Measurements from ENCODE around the gene CHMP1B.
"Not testable (repeated sequence)": the region's sequence is repeated elsewhere in the genome, so short reads cannot be mapped to it uniquely, and the experiment has no call there.

Gene CHMP1B

DNA sequence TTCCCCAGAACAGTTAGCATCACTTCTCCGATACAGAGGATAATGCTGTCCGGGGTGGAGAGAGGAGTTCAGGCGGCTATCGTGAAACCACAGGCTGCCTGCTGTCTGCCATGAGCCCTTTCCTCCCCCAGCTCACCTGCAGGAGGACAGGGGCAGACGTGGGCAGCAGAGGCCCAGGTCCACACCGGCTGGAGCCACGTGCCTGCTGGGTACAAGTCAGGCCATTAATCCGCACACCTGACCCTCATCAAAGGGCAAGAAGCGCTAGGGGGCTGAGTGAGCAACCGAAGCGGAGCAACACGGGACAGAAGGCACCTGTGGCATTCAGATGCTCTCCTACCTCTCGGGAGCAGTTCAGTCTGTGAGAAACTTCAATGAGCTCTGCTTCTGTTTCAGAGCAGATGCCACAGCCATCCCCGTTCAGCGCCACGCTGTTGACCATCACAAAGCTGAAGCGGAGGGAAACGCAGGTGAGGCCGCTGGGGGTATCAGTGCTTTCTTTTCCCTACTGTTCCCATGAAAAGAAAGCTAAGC, 35.4 kb downstream of the CHMP1B start:
- ATAC-seq (replicated peaks) (no peak), DNase-seq (no peak)
- no peaks in the 10 kb centered on the region for H3K27me3 Mint-ChIP-seq
- no peak overlapping the region for H3K27ac Mint-ChIP-seq
- H3K4me1 Mint-ChIP-seq: peaks cover 19 to 38% of the 10 kb centered on the region in 2 donors
- H3K36me3 Mint-ChIP-seq: peaks cover 46 to 50% of the 10 kb centered on the region in 2 donors
- no peaks in the 10 kb centered on the region for H3K9me3 Mint-ChIP-seq
- no peak overlapping the region for H3K4me3 Mint-ChIP-seq

DNA sequence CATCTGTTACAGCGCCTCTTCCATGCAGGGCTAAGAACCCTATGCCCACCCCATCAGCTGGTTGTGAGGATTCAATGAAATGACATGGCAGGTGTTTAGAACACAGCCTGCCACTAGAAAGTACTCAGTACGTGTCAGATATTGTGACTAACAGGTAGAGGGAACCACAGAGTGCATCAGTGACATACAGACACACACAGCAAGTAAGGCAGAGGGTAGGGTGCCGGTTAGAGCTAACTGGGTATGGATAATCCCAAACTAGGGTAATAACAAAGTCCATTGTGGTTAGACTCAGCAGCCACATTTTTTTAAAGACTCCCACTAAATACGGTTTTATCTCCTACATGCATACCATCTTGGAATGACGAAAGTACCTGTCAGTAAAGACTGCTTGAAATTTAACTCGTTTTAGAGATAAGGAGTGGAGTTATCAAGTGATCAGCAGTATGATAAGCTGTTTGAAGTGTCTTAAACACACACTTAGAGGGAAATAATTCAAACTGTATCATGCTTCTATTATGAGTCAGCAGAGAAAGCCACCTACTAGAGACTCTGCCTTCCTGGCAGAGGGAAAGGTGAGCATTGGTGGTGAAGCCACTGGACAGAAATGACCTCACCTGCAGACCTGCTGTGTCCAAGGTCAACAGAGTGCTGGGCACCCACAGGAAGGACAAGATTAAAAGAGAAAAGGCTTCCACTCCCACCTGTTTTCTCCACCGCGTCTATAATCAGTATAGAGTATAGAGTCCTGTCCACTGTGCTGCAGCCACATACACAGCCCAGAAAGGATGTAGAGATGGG, 36.3 kb downstream of the CHMP1B start:
- ATAC-seq (replicated peaks) (no peak), DNase-seq (no peak)
- H3K27me3 Mint-ChIP-seq: no peaks in the 10 kb centered on the region
- no peaks in the 10 kb centered on the region for H3K9me3 Mint-ChIP-seq
- no peak overlapping the region for H3K27ac Mint-ChIP-seq
- peaks cover 15 to 31% of the 10 kb centered on the region in 2 donors for H3K4me1 Mint-ChIP-seq
- H3K36me3 Mint-ChIP-seq: peaks cover 44 to 51% of the 10 kb centered on the region in 2 donors
- no peak overlapping the region for H3K4me3 Mint-ChIP-seq

GRCh38 chr18:11888726-11889125, 37.5 kb downstream of the CHMP1B start:
- Mint-ChIP-seq H3K9me3 (no peaks in the 10 kb centered on the region), H3K27ac (no peak overlapping the region), H3K4me1 (peaks cover 14 to 22% of the 10 kb centered on the region in 2 donors), H3K4me3 (no peak overlapping the region), H3K27me3 (no peaks in the 10 kb centered on the region), H3K36me3 (peaks cover 48 to 63% of the 10 kb centered on the region in 2 donors)
- DNase-seq (no peak), ATAC-seq (replicated peaks) (no peak)

- Mint-ChIP-seq H3K36me3 (peaks cover 48 to 64% of the 10 kb centered on the region in 2 donors), H3K4me1 (peaks cover 13 to 21% of the 10 kb centered on the region in 2 donors), H3K4me3 (no peak overlapping the region), H3K27me3 (no peaks in the 10 kb centered on the region), H3K27ac (no peak overlapping the region), H3K9me3 (no peaks in the 10 kb centered on the region)
- DNase-seq: no peak
- no peak for ATAC-seq (replicated peaks)
These were observed 38.1 kb downstream of the CHMP1B start for GRCh38 chr18:11889284-11889683.

DNA sequence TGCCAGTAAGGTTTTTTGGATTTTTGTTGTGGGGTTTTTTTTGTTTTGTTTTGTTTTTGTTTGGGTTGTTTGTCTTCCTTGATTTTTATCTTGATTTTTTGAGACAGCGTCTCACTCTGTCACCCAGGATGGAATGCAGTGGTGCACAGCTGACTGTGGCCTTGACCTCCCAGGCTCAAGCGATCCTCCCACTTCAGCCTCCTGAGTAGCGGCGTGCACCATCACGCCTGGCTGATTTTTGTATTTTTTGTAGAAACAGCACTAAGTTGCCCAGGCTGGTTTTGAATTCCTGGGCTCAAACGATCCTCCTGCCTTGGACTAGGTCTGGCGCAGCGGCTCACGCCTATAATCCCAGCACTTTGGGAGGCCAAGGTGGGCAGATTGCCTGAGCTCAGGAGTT, 40.5 kb downstream of the CHMP1B start:
- no peak for DNase-seq
- H3K4me1 Mint-ChIP-seq: peaks cover 6 to 7% of the 10 kb centered on the region in 2 donors

DNA sequence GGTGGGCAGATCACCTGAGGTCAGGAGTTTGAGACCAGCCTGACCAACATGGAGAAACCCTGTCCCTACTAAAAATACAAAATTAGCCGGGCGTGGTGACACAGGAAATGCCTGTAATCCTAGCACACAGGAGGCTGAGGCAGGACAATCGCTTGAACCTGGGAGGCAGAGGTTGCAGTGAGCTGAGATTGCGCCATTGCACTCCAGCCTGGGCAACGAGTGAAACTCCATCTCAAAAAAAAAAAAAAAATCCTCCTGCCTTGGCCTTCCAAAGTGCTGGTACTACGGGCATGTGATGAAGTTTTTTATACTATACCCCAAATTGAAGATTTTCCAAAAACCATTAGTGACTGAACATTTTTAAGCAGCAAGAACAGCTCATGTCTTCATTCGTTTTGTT, 41.2 kb downstream of the CHMP1B start:
- H3K27me3 Mint-ChIP-seq; H3K4me1 Mint-ChIP-seq; DNase-seq; H3K9me3 Mint-ChIP-seq; H3K4me3 Mint-ChIP-seq; H3K27ac Mint-ChIP-seq; ATAC-seq (replicated peaks): not testable (repeated sequence)
- peaks cover 41 to 63% of the 10 kb centered on the region in 2 donors for H3K36me3 Mint-ChIP-seq

More for the DNA sequence above, 40.5 kb downstream of the CHMP1B start:
- Mint-ChIP-seq H3K9me3 (no peaks in the 10 kb centered on the region), H3K27me3 (no peaks in the 10 kb centered on the region), H3K4me3 (no peak overlapping the region), H3K36me3 (peaks cover 43 to 65% of the 10 kb centered on the region in 2 donors), H3K27ac (no peak overlapping the region)
- no peak for ATAC-seq (replicated peaks)

- no peak overlapping the region for H3K4me3 Mint-ChIP-seq
- H3K36me3 Mint-ChIP-seq: peaks cover 39 to 57% of the 10 kb centered on the region in 2 donors
- H3K4me1 Mint-ChIP-seq: peaks cover 6 to 7% of the 10 kb centered on the region in 2 donors
- DNase-seq (no peak), ATAC-seq (replicated peaks) (no peak)
- no peaks in the 10 kb centered on the region for H3K27me3 Mint-ChIP-seq
- no peaks in the 10 kb centered on the region for H3K9me3 Mint-ChIP-seq
- H3K27ac Mint-ChIP-seq: no peak overlapping the region
These were observed 46.6 kb downstream of the CHMP1B start for GRCh38 chr18:11897781-11898180.

DNA sequence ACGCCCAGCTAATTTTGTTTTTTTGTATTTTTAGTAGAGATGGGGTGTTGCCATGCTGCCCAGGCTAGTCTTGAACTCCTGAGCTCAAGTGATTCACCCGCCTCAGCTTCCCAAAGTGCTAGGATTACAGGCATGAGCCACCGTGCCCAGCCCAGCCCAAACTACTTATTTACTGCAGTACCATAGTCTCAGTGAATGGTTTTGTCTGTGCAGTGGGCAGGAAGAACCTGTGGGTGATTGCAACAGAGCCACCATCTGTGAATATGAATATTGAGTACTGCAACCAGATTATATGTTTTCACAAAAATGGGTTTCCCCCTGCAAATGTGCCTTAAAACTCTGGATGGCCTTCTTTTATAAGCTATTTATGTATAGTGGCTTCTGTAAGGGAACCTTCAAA, 47.9 kb downstream of the CHMP1B start:
- Mint-ChIP-seq H3K4me3 (no peak overlapping the region), H3K27ac (no peak overlapping the region)

DNA sequence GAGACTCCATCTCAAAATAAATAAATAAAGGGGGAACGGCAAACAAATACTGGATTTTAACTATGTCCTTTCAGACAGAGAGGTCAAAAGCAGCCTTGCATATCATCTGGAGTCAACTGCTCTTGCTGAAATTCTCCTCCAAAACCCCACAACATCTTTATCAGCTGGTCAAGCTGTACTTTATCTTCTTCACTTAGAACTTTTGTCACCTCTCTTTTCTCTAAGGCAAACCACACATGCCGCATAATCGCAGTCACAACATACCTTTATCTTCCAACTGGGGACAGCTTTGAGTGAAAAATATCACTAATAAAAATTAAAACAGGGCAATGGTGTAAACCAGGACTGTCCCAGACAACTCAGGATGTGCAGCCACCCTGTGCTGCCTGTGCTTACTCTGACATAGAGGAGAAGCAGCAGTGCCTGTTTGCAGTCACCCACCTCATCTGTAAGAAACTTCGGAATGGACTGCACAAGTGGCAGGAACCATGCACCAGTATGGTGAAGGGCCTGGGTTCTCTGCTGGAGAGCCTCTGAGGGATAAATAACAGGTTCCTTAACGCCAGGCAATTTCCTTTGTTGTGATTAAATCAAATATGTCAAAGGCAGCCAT, 50.7 kb downstream of the CHMP1B start:
- no peak overlapping the region for H3K4me3 Mint-ChIP-seq
- peaks cover 32 to 38% of the 10 kb centered on the region in 2 donors for H3K36me3 Mint-ChIP-seq
- no peak for ATAC-seq (replicated peaks)
- H3K4me1 Mint-ChIP-seq: peaks cover 0 to 4% of the 10 kb centered on the region in 2 donors
- peak overlapping the region; percentile 51 for H3K27ac Mint-ChIP-seq
- no peaks in the 10 kb centered on the region for H3K9me3 Mint-ChIP-seq
- H3K27me3 Mint-ChIP-seq: no peaks in the 10 kb centered on the region
- DNase-seq: no peak

More for the DNA sequence above, 47.9 kb downstream of the CHMP1B start:
- no peaks in the 10 kb centered on the region for H3K9me3 Mint-ChIP-seq
- DNase-seq (no peak), ATAC-seq (replicated peaks) (no peak)
- peaks cover 40 to 52% of the 10 kb centered on the region in 2 donors for H3K36me3 Mint-ChIP-seq
- H3K27me3 Mint-ChIP-seq: no peaks in the 10 kb centered on the region
- peaks cover 1 to 3% of the 10 kb centered on the region in 2 donors for H3K4me1 Mint-ChIP-seq

DNA sequence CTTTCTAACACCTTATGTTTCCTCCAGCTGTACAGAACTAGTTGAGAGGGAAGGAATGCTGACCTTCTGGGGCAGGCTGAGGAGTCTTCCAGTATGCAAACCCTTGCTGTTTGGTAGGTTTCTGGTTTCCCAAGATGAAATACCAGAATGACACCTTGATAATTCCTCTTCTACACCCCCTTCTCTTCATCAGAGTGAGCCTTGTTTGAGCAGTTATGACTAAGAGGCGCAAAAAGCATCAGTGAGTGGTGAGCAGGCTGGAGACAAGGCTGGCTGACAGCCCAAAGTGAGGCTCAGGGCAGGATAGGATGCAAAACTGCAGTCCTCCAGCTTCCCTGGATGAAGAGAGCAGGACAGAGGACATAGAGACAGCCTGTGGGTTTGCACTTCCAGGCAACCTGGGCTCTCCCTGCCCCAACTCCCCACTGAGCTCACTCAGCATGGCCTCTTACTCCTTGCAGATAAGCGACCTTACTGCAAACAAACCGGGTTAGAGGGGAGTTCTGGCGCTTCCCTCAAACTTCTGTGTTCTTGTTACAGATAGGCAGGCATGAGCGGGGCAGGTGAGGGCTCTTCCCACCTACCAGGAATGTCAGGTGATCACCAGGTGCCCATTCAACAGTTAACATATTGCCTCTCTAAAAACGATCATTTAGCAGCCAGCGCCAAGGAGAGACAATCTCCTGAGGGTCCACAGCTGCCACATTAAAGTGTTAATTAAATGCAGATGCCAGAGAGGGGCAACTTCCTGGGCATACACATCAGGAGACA, 51.5 kb downstream of the CHMP1B start:
- Mint-ChIP-seq H3K4me3 (no peak overlapping the region), H3K27ac (peak overlapping the region; percentile 51), H3K27me3 (no peaks in the 10 kb centered on the region), H3K4me1 (peaks cover 6 to 8% of the 10 kb centered on the region in 2 donors), H3K36me3 (peaks cover 30 to 32% of the 10 kb centered on the region in 2 donors), H3K9me3 (no peaks in the 10 kb centered on the region)
- ATAC-seq (replicated peaks) (no peak), DNase-seq (no peak)
